ENCODE results near the gene MRPL38. TPM values are rescaled to one million over a fixed set of nuclear protein-coding genes. Genes with fewer than 3 reads are reported as not detected.
"Not testable (repeated sequence)": the region's sequence is repeated elsewhere in the genome, so short reads cannot be mapped to it uniquely, and the experiment has no call there.

The MRPL38 gene
- total RNA-seq, 1 donor from 2014 or later, result 65.6 TPM

DNA sequence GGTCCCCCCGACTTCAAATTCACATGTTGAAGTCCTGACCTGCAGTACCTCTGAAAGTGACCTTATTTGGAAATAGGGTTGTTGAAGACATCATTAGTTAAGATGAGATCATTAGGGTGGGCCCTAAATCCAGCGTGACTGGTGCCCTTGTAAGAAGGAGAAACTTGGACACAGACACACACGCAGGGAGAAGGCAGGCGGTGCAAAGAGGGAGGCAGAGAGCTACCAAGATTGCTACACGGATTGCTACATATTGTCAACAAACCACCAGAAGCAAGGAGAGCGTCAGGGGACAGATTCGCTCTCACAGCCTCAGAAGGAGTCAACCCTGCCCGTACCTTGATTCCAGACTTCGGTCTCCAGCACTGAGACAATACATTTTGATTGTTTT lies 42.8 kb downstream of the MRPL38 start:
- TF ChIP-seq, protein P1, sequence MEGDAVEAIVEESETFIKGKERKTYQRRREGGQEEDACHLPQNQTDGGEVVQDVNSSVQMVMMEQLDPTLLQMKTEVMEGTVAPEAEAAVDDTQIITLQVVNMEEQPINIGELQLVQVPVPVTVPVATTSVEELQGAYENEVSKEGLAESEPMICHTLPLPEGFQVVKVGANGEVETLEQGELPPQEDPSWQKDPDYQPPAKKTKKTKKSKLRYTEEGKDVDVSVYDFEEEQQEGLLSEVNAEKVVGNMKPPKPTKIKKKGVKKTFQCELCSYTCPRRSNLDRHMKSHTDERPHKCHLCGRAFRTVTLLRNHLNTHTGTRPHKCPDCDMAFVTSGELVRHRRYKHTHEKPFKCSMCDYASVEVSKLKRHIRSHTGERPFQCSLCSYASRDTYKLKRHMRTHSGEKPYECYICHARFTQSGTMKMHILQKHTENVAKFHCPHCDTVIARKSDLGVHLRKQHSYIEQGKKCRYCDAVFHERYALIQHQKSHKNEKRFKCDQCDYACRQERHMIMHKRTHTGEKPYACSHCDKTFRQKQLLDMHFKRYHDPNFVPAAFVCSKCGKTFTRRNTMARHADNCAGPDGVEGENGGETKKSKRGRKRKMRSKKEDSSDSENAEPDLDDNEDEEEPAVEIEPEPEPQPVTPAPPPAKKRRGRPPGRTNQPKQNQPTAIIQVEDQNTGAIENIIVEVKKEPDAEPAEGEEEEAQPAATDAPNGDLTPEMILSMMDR (IDR thresholded peaks at IDR 0.05; ENCODE audit: insufficient read depth, low read depth, low read length), result no peak
- TF ChIP-seq EZH2 (IDR thresholded peaks at IDR 0.05; ENCODE audit: insufficient read depth, low read length), result no peak
- no peak for FAIRE-seq

DNA sequence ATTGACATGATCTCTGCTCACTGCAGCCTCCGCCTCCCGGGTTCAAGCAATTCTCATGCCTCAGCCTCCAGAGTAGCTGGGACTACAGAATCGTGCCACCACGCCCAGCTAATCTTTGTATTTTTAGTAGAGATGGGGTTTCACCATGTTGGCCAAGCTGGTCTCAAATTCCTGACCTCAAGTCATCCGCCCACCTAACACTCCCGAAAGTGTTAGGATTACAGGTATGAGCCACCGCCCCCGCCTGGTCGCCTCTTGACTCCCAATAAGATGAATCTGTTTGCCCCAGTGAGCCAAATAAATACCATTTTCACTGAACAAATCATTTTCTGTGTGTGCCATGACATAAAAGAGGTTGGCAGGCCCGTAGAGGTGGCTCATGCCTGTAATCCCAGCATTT lies 45.3 kb downstream of the MRPL38 start:
- not testable (repeated sequence) for H4K20me1 ChIP-seq (ENCODE audit: insufficient read depth, low read length); H3K9me3 ChIP-seq (ENCODE audit: insufficient read depth, low read depth, low read length); H3K4me1 Mint-ChIP-seq (ENCODE audit: low read depth, unreplicated experiment); FAIRE-seq; H3K27ac Mint-ChIP-seq (ENCODE audit: unreplicated experiment); H2AFZ ChIP-seq (ENCODE audit: low read depth, low read length); H3K27me3 Mint-ChIP-seq (ENCODE audit: low read depth, unreplicated experiment); H3K4me3 ChIP-seq (ENCODE audit: insufficient read depth, low read depth, low read length); H3K27ac ChIP-seq (ENCODE audit: low read depth, low read length); H3K36me3 Mint-ChIP-seq (ENCODE audit: low read depth, unreplicated experiment); H3K9ac ChIP-seq (ENCODE audit: low read length); DNase-seq (ENCODE audit: low read depth); H3K4me3 Mint-ChIP-seq (ENCODE audit: unreplicated experiment); H3K36me3 ChIP-seq (ENCODE audit: insufficient read depth, low read length); H3K79me2 ChIP-seq (ENCODE audit: insufficient read depth, low read length); H3K9me3 Mint-ChIP-seq (ENCODE audit: unreplicated experiment); H3K4me2 ChIP-seq (ENCODE audit: low read length); H3K27me3 ChIP-seq (ENCODE audit: insufficient read depth, low read length)
- H3K4me1 ChIP-seq (ENCODE audit: insufficient read depth, low read length), result peaks cover 13% of the 10 kb centered on the region

More for the DNA sequence above, 42.8 kb downstream of the MRPL38 start:
- H3K27ac ChIP-seq (ENCODE audit: low read depth, low read length), result no peak overlapping the region
- Mint-ChIP-seq H3K27me3 (ENCODE audit: low read depth, unreplicated experiment) (no peaks in the 10 kb centered on the region), H3K36me3 (ENCODE audit: low read depth, unreplicated experiment) (peaks cover 3% of the 10 kb centered on the region), H3K9me3 (ENCODE audit: unreplicated experiment) (no peaks in the 10 kb centered on the region), H3K27ac (ENCODE audit: unreplicated experiment) (peak overlapping the region; percentile 81), H3K4me1 (ENCODE audit: low read depth, unreplicated experiment) (peaks cover 2% of the 10 kb centered on the region), H3K4me3 (ENCODE audit: unreplicated experiment) (no peak overlapping the region)
- no peaks in the 10 kb centered on the region for H4K20me1 ChIP-seq (ENCODE audit: insufficient read depth, low read length)
- H3K4me3 ChIP-seq (ENCODE audit: insufficient read depth, low read depth, low read length), result no peak overlapping the region
- no peak overlapping the region for H3K9ac ChIP-seq (ENCODE audit: low read length)
- no peaks in the 10 kb centered on the region for H3K9me3 ChIP-seq (ENCODE audit: insufficient read depth, low read depth, low read length)
- no peaks in the 10 kb centered on the region for H3K36me3 ChIP-seq (ENCODE audit: insufficient read depth, low read length)
- H3K27me3 ChIP-seq (ENCODE audit: insufficient read depth, low read length), result no peaks in the 10 kb centered on the region
- H3K4me1 ChIP-seq (ENCODE audit: insufficient read depth, low read length), result peaks cover 8% of the 10 kb centered on the region
- H3K79me2 ChIP-seq (ENCODE audit: insufficient read depth, low read length), result no peaks in the 10 kb centered on the region
- H3K4me2 ChIP-seq (ENCODE audit: low read length), result no peak overlapping the region
- no peak for DNase-seq (ENCODE audit: low read depth)
- H2AFZ ChIP-seq (ENCODE audit: low read depth, low read length), result no peak overlapping the region

DNA sequence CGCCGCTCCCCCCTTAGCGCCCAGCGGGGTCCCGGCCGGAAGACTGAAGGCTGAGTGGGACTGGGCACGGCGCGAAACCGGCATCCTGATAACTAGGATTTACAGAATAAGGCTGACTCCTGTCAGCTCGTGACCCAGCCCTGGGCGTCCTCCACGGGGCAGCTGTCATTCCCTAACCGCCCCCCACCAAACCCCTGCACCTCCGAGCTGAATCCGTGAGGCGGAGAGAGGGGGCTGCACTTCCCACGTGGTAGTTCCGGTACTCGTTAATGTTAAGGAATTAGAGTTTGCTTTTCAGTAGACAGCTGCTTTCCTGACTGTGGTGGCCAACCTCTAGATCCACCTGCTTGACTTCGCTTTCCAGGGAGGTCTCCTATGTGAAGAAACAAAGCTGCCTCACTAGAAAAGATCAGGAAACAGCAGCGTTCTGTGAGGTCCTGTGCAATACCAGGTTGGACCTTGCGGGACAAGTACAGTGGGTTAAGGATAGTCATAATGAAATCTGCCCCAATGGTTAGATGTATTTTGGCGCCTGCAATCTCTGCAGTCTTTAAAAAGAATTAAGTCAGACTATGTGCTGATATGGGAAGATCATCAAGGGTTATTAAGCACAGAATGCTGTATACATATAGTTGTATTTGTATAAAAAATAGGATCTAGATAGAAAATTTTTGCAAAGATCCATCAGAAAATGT lies 48.5 kb downstream of the MRPL38 start:
- Mint-ChIP-seq H3K27ac (ENCODE audit: unreplicated experiment) (peak overlapping the region; percentile 8), H3K4me1 (ENCODE audit: low read depth, unreplicated experiment) (peaks cover 8% of the 10 kb centered on the region), H3K4me3 (ENCODE audit: unreplicated experiment) (peak overlapping the region; percentile 89), H3K27me3 (ENCODE audit: low read depth, unreplicated experiment) (no peaks in the 10 kb centered on the region), H3K36me3 (ENCODE audit: low read depth, unreplicated experiment) (peaks cover 4% of the 10 kb centered on the region), H3K9me3 (ENCODE audit: unreplicated experiment) (no peaks in the 10 kb centered on the region)
- H3K9me3 ChIP-seq (ENCODE audit: insufficient read depth, low read depth, low read length), result no peaks in the 10 kb centered on the region
- peak overlapping the region; percentile 90 for H3K9ac ChIP-seq (ENCODE audit: low read length)
- TF ChIP-seq EZH2 (IDR thresholded peaks at IDR 0.05; ENCODE audit: insufficient read depth, low read length), result no peak
- TF ChIP-seq, protein P1 (IDR thresholded peaks at IDR 0.05; ENCODE audit: insufficient read depth, low read depth, low read length), result no peak
- H3K36me3 ChIP-seq (ENCODE audit: insufficient read depth, low read length), result no peaks in the 10 kb centered on the region
- FAIRE-seq (no peak), DNase-seq (ENCODE audit: low read depth) (no peak)
- H3K27ac ChIP-seq (ENCODE audit: low read depth, low read length), result peak overlapping the region; percentile 87
- peaks cover 26% of the 10 kb centered on the region for H3K4me1 ChIP-seq (ENCODE audit: insufficient read depth, low read length)
- H3K79me2 ChIP-seq (ENCODE audit: insufficient read depth, low read length), result peaks cover 7% of the 10 kb centered on the region
- H4K20me1 ChIP-seq (ENCODE audit: insufficient read depth, low read length), result no peaks in the 10 kb centered on the region
- peak overlapping the region; percentile 89 for H3K4me2 ChIP-seq (ENCODE audit: low read length)
- H2AFZ ChIP-seq (ENCODE audit: low read depth, low read length), result peak overlapping the region; percentile 92
- no peaks in the 10 kb centered on the region for H3K27me3 ChIP-seq (ENCODE audit: insufficient read depth, low read length)
- H3K4me3 ChIP-seq (ENCODE audit: insufficient read depth, low read depth, low read length), result peak overlapping the region; percentile 89

Data from astrocyte (in vitro differentiated cells and primary cell).